Activated CD4-positive, CD25-positive, alpha-beta regulatory T cell (primary cell): Measurements from ENCODE around the gene FAM219A.
"Not testable (repeated sequence)": the region's sequence is repeated elsewhere in the genome, so short reads cannot be mapped to it uniquely, and the experiment has no call there.

Experiments used
- DNase-seq, 4 experiments: peaks; one replicate each; lab custom pipeline; 2025; lab: John Stamatoyannopoulos, UW

The FAM219A gene

DNA sequence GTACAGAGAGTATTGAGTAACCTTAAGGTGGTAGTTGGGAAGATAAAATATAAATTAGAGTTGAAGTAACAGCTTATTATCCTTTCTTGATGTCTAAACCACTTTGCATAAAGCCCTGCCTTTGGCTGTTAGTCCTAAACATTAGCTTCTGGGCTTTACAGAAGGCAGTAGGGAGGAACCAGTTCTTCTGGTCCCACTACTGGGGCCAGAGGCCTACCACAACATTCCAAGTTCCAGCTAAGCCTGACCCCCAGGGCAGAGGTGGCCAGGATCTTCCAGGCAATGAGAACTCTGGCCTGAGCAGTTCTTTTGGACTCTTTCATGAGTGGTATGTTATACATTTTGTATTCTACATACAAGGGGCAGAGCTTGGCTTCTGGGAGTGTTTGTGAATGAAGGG, 26.3 kb upstream of the FAM219A start:
- DNase-seq = no peak

DNA sequence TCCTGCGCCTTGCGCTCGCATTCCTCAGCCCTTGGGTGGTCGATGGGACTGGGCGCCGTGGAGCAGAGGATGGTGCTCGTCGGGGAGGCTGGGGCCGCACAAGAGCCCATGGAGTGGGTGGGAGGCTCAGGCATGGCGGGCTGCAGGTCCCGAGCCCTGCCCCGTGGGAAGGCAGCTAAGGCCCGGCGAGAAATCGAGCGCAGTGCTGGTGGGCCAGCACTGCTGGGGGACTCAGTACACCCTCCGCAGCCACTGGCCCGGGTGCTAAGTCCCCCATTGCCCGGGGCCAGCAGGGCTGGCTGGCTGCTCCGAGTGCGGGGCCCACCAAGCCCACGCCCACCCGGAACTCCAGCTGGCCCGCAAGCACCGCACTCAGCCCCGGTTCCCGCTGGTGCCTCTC, 24.4 kb upstream of the FAM219A start:
- DNase-seq = not testable (repeated sequence)

DNA sequence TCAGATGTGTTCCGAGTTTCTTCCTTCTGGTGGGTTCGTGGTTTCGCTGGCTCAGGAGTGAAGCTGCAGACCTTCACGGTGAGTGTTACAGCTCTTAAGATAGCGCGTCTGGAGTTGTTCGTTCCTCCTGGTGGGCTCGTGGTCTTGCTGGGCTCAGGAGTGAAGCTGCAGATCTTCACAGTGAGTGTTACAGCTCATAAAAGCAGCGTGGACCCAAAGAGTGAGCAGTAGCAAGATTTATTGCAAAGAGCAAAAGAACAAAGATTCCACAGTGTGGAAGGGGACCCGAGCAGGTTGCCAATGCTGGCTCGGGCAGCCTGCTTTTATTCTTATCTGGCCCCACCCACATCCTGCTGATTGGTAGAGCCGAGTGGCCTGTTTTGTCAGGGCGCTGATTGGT, 23.2 kb upstream of the FAM219A start:
- DNase-seq = not testable (repeated sequence)

DNA sequence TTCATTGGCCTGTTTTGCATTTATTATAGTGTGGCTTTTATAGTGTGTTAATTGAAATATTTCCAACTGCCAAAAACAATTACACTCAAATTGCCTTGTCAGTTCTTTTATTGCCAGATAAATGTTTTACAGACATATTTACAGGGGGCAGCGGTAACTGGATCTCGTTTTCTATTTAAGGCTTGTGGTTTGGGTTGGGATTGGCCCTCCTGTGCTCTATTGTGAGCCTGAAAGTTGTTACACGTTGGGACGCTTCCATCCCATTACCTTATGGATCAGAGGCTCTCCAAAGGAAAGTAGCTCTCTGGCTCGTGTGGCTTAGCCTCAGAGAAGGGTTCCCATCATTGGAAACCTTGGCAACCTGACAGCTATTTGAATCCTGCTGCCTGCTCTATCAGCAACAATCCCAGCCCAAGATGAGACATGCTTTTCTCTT, 21.1 kb upstream of the FAM219A start:
- no peak for DNase-seq

DNA sequence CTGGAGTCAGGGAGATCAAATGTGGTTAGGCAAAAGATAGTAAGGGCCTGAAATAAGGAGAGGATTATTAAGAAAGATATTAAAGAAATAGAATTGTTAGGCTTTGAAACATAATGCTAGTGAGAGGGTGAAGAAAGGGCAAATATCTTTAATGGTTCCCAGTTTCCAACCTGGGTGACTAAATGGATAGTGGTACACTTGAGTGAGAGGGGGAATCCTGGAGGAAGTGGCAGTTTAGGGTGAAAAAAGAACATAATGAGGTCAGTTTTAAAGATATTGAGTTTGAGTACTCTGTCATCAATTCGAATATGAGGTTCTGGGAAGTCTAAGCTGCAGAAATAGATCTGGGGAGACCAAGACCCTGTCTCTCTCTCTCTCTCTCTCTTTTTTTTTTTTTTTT, 19.2 kb upstream of the FAM219A start:
- no peak for DNase-seq

DNA sequence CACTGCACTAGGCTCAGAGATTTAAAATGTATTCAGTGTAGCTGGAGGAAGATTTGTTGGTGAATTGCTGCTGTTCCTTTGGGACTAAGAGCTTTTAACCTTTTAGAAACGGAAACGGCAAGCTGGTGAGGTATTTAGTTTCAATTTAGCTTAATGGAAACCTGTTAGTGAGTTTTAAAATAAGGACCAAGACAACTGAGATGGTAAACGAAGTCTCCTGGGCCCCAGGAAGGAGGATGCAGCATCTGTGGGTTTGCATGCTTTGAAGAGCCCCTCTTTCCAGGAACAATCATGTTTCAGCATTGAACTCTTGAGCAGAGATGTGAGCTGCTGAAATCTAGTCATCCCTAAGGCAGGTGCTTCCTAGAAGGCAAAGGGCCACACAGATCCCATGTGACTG, 16.7 kb upstream of the FAM219A start:
- DNase-seq = no peak

DNA sequence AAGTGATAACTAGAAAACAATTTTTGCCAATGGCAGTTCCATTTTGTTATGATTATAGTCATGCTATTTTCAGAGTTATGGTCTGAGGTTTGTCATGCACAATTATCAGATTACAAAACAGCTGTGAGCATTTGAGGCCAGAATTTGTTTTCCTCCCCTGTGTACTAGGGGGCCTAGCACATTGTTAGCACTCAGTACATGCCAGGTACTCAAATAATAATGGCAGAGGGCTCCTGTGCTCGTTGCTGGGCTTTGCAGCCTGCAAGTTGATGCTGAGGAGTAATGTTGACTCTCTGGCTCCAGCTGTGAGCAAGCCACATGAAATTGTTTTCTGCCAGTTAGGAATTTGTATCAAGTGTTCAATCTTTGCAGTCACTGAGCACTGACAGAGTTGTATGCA, 7.1 kb upstream of the FAM219A start:
- DNase-seq = no peak

DNA sequence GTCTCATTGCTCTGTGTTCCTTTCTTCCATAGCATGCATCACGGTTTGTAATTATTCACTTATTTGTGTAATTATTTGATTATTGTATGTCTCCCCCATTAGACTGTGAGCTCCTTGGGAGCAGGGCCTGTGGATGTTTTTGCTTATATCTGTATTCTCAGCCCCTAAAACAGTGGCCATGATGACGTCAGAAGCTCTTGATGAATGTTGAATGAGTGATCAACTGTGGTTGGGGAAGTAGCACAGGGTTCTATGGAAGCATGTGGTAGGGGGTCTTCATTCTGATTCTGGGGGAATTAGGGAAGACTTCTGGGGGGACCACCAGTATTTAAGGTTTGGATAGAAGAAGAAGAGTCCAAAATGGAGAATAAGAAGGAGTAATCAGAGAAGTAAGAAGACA, 6.2 kb upstream of the FAM219A start:
- no peak for DNase-seq

DNA sequence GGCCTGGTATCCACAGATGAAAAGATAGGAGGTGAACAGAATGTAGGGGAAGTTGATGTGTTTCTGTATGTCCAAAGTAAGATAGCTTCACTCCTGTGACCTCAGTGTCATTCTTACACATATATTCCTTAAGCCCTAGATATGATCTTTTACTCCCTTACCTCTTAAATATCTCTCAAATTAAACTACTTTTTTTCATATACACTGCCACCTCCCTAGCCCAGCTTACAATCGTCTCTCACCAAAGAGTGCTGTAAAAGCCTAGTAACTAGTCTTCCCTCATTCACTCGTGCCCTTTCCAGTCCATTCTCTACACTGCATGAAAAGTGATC, 5.5 kb upstream of the FAM219A start:
- no peak for DNase-seq

DNA sequence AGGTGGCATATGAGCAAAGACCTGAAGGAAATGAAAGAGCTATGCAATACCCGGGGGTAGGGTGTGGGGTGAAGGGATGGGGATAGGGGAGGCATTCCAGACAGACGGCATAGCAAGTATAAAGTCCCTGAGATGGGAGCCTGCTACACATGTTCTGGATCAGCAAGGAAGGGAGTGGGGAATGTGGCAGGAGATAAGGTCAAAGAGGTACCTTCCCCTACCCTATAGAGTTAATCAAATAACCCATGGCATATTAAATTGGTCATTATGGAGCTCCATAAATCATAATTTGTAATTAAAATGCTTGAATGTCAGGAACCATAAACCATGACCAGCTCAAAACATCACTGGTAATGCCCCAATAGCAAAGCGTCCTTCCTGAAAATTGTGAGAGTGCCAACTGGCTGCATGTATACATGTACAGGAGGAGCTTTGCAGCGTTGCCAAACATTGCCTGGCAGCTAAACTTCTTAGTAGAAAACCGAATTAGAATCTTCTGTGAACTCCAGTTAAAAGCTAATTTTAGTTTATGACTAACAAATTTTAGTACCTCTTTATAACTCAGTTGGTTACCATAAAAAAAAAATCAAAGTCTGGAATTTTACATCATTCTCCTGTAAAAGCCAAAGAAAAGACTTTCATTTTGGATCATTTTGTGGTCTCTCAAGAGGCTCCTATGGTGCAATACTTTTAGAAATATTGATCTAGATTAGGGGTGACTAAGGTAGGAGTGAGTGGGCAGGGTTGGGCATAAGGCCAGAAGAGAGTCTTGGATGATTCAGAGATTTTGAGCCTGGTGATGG, 4.9 kb upstream of the FAM219A start:
- DNase-seq = no peak

DNA sequence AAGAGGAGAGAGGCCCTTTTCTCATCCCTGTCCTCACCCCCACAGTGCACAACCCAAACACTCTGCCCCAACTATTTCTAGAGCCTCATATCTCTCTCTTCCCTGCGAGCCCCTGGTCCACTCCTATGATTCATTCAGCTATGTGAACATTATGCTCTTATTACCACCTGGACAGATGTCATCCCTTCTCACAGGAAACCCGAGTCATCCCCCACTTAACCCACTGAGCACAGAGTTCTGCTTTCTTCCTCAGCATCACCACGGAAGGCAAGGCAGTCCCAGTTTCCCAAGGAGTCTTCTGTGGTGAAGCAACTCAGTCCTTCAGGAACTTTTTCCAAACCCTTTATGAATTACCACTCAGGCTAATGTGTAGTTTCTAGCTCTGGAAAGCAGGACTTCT, 1.6 kb upstream of the FAM219A start:
- no peak for DNase-seq

DNA sequence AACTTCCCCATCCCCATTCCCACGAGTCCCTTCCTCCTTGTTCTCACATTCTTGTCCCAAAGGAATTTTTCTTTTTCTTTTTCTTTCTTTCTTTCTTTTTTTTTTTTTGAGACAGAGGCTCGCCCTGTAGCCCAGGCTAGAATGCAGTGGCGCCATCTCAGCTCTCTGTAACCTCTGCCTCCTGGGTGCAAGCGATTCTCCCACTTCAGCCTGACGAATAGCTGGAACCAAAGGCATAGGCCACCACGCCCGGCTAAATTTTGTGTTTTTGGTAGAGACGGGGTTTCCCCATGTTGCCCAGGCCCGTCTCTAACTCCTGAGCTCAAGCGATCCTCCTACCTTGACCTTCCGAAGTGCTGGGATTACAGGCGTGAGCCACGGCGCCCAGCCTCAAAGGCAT, 986 bp upstream of the FAM219A start:
- DNase-seq = no peak

DNA sequence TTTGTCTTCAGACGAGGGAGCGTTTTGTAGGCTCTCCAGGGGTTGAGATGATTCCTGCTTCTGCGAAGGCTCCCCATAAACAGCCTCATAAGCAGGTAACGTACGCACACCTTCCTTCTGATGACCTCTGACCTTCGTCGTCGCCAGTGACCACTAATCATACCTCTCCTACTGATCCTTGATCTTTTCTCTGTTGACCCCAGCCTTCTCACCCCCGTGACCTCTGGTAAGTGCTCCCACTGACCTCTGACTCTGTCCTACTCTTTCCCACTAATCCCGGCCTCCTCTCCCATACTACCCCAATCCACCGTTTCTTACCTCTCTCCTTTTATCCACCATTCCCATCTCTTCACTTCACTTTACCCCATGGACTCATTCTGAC, 580 bp upstream of the FAM219A start:
- no peak for DNase-seq

DNA sequence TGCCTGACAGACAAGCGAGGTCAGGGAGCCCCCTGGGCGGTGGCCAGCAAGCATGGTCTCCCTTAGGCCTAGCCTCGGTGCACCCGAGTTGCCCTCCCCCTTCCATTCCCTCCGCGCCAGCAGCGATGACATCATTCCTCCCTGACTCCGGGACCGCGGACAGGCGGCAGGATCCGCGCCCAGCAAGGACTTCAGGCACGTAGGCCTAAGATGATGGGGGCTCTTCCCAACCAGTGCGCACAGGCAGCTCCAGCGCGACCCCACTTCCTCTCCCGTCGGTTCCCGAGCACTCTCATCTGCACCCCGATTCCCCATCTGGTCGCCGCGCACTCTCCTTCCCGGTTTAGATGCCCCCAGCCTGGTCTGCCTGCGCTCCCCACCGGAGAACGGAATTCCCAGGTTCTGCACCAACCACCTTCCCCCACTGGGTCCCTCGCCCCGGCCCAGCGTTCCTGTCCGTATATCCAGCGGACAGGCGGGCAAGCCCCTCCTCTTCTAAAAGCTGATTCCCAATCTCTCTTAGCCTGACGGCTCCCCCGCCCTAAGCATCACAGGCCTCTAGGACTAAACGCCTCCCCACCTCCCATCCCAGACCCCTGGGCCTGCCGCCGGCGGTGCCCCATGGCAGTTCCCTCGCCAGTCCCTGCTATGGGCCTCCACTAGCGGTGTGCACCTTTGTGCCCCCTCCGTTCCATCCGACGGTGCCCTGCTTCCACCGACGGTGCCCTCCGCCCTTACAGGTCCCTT, 931 bp downstream of the FAM219A start:
- peak in 1 of 4 experiments; percentile 31 for DNase-seq

DNA sequence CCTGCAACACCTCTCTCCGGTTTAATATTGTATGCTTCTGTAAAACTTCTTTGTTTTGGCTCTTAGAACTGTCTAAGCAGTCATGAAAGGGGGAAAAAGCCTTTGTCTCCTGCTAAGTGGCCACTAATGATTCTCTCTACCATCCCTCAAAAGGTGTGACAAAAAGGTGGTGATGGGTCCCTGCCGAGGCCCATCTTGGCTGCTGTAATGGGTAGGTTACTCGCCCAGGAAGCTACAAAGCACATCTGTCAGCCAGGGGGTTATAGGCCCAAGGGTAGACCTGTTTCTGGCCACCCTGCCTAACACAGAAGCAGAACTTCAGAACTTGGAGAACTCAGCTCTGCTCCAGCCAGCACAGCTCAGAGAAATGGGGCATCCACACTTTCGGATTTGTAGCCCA, 1.6 kb downstream of the FAM219A start:
- no peak for DNase-seq

DNA sequence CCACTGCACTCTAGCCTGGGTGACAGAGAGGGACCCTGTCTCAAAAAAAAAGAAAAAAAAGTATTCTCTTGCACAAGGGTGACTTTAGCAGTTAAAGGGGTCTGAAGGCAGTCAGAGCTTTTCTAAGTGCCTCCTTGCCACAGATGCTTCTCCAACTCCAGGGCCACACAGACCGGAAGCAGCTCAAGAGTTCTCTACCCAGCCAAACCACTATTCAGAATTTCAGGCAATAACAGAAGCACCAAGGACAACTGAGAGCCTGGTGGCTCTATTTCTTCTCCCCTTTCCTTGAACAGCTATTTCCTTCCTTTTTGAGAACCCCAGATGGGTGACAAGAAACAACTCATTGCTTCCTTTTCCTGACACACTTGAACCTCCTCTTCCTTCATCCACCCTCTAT, 2.2 kb downstream of the FAM219A start:
- DNase-seq = no peak

DNA sequence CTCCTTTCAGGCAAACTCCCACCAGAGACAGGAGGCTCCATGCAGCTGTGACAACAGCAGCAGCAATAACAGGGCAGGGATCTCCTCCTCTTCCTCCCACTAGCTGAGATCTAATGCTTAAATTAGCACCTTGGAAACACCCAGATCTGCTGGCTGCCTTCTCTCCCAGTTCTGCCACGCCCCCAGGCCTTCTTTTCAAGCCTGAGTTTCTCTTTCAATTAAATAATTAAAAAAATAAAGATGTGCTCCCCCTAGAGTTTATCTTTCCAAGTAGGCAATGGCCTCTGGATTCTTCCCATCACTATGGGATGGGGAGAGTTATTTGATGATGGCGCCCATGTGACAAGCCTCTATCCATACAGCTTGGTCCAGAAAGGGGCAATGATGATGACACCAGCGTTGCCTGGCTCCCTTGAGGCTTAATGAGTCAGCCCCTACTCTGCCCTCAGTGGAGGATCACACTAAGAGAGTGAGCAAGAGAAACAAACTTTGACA, 3.8 kb downstream of the FAM219A start:
- no peak for DNase-seq

DNA sequence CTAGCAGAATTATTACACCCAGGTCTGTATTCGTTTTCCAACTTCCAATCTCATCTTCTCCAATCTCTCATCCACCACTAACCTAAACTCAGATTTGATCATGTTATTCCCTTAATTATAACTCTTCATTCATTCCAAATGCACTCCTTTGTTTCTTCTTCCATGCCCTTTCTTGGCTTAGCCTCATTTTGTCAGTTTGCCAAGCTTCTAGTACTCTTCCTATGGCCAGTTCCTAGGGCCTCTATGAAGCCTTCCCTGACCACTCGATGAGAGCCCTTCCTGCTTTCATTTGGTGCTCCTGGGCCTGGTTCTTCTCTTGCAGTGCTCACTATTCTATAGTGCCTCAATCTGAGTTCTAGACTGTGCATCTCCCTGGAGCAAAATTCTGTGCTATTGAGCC, 5.8 kb downstream of the FAM219A start:
- no peak for DNase-seq

DNA sequence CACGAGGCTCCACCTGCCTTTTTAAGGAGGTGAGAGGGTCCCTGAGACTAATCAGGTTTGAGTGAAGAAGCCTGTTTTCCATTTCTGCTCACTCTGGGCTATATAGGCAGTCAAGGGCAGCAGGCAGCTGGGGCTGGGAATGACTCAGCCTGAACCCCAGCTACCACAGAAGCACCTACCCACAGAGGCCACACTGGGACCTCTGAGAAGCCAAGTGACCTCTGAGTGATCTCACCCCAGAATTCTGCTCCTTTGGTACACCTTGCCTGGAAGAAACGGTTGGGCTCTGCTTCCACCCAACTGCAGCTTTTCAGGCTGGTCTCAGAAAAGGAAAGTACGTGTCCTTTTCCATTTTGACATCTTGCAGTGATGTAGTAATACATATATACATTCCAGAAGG, 6.8 kb downstream of the FAM219A start:
- DNase-seq = no peak

DNA sequence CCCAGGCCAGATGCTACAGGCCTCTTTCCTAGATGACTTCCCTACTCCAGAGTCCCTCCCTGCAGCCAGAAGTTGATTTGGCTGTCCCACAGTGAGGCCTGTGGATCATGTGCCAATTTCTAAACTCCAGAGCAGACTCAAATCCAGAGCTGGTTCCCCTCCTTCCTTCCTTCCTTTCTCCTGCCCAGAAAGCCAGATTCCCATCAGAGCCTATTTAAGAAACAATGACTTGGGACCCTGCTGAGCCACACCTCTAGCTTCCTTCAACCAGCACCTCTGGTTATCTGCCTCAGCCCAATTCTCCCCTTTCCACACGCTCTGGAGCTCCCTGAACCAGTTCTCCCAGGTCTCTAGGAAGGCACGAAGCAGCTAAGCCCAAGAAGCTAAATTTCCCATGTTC, 7.2 kb downstream of the FAM219A start:
- no peak for DNase-seq

DNA sequence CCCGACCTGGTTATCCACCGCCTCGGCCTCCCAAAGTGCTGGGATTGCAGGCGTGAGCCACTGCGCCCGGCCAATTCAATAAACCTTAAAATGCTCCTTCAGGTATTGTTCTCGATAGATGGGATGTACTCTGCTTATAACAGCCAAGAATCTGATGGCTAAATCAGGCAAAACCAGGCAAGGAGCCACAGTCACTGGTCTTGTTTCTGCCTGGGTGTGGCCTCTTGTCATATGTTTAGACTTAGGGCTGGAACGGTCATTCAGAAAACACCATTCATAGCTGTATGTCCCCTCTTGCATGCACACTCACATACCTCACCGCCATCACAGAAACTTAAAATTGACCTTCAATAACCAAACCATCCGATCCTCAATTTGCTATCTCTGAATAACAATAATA, 7.7 kb downstream of the FAM219A start:
- no peak for DNase-seq

DNA sequence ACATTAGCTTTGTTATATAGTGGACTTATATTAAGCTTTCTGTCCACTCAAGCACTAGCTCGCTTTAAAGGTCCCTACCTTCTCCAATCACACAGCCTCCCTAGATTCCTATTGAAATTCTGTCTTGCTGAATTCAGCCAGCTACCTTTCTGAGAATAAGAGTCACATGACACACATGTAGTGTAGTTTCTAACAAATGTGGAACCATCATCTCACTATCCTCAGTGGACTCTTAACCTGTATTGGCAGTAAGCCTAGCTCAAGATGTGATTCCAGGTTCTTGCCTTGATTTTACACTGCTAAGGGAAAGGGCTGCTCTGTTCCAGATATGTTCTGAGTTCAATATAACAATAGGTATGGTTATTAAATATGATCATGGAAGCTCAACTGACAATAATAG, 11.4 kb downstream of the FAM219A start:
- no peak for DNase-seq

DNA sequence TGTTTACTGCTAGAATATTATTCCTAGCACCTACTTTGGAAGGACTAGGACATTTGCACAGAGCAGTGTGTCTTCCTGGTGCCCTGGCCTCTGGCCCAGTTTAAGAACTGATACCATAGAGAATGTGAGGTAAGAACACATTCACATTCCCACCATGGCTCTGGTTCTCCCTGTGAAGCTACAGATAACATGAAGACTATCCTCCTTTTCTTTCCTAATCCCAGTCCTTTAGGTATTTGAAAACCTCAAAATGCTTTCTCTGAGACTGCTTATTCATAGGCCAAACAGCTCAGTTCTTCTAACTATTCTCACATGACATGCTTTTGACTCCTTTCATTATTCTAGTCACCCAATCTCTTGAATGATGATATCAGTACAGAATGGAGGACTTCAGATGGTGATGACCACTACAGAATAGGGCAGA, 11.9 kb downstream of the FAM219A start:
- no peak for DNase-seq

DNA sequence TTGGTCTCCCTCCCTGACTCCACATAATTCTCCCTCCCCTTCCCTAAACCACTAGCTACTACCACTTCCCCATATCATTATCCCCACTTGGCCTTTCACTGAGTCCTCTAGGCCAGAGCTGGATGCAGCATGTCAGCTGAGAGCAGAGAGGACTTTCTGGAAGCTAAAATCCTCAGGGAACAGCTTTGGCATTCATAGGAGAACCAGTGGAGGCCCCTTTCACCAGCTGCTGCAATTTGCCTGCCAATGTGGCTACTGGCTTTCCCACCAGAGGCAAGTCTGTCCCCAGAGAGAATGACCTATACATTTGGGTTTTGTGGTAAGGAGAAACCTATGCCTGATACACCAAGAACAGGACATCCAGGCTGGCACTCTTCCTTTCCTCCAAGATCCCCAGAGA, 14.4 kb downstream of the FAM219A start:
- no peak for DNase-seq
